ENCODE results near the gene ZNF385C. TPM values are rescaled to one million over a fixed set of nuclear protein-coding genes. Genes with fewer than 3 reads are reported as not detected.

The ZNF385C gene
- total RNA-seq, 6 donors from 2014 or later = 0.30 to 2.1 (median 0.44) TPM

DNA sequence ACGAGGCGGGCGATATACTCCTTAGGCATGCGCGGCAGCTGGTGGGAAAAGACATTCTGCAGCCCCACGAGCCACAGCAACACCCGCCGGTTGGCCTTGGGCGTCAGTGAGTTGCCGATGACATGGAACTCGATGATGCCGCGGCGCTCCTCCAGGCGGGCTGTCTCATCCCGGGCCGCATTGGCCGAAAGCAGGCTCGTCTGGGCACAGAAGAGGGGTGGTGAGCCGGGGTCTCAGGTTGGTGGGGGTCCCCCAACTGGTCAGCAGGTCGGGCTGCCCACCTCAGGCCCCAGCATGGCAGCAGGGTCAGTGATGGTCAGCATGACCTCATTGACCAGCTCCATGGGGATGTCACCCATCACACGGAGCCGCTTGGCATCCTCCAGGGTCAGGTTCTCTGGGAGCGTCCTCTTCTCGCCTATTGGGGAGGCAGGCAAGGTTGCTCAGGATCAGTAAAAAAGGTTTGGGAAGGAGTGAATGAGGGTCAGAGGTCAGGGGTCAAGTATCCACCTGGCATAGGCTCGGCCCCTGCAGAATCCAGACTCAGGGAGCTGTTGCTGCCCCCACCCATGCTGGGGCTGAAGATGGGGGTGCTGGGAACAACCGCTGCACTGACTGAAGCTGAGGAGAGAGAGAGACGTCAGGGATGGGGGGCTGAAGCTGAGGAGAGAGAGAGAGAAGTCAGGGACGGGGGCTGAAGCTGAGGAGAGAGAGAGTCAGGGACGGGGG is 19.3 kb upstream of the ZNF385C start:
- Histone ChIP-seq H3K4me1 (peaks cover 25 to 39% (median 27%) of the 10 kb centered on the region in 4 donors), H3K27ac (no peak overlapping the region), H3K4me3 (no peak overlapping the region), H3K36me3 (peaks cover 0 to 38% (median 3%) of the 10 kb centered on the region in 4 donors), H3K9me3 (no peaks in the 10 kb centered on the region), H3K27me3 (no peaks in the 10 kb centered on the region)
- DNase-seq (no peak), ATAC-seq (ENCODE audit: low FRiP score in 2 of 2) (no peak)
- 84 to 91% methylated on average over 23 to 28 of the region's 30 CpGs for WGBS, 2 donors
- TF ChIP-seq POLR2A (IDR thresholded peaks at IDR 0.05) (no peak), POLR2AphosphoS5 (IDR thresholded peaks at IDR 0.05) (no peak), EP300 (IDR thresholded peaks at IDR 0.05) (no peak)
- TF ChIP-seq, protein P1, sequence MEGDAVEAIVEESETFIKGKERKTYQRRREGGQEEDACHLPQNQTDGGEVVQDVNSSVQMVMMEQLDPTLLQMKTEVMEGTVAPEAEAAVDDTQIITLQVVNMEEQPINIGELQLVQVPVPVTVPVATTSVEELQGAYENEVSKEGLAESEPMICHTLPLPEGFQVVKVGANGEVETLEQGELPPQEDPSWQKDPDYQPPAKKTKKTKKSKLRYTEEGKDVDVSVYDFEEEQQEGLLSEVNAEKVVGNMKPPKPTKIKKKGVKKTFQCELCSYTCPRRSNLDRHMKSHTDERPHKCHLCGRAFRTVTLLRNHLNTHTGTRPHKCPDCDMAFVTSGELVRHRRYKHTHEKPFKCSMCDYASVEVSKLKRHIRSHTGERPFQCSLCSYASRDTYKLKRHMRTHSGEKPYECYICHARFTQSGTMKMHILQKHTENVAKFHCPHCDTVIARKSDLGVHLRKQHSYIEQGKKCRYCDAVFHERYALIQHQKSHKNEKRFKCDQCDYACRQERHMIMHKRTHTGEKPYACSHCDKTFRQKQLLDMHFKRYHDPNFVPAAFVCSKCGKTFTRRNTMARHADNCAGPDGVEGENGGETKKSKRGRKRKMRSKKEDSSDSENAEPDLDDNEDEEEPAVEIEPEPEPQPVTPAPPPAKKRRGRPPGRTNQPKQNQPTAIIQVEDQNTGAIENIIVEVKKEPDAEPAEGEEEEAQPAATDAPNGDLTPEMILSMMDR (IDR thresholded peaks at IDR 0.05) = no peak

DNA sequence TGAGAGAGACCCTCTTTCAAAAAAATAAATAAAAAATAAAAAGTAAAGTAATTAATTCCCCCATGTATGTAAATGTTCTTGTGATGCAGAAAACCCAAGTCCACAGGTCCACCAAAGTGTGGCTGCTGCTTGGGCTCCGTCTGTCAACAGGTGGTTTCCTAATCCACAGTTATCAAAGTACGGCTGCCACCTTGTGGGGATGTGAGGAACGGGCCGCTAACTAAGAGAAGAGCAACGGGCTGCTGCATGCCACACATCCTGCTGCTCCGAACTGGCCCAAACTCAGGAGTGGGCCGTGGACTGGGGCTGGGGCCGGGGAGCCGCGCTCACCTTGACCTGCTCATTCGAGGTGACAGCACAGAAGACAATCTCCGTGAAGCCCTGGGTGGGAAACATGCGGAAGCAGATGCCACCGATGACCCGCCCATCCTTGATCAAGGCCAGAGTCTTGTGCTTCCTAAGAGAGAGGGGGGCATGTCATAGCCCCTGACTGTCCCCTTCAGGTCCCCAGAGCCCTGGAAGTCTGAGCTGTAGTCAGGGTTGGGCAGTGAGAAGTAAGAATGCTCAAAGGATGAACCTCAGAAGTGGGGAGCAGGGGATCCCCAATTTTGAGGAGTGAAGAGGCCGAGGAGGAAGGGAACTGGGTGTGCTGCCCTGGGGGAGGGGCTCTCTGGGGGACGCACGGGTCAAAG is 18.6 kb upstream of the ZNF385C start:
- Histone ChIP-seq H3K4me1 (peaks cover 22 to 36% (median 24%) of the 10 kb centered on the region in 4 donors), H3K27ac (peak overlapping the region in 1 of 4 donors; percentile 50), H3K4me3 (no peak overlapping the region), H3K36me3 (peaks cover 0 to 38% (median 3%) of the 10 kb centered on the region in 4 donors), H3K9me3 (no peaks in the 10 kb centered on the region), H3K27me3 (no peaks in the 10 kb centered on the region)
- TF ChIP-seq EP300 (IDR thresholded peaks at IDR 0.05) = no peak
- TF ChIP-seq, protein P1 (IDR thresholded peaks at IDR 0.05) = peak; percentile 80 to 92 (median 87)
- WGBS, 2 donors = 33 to 43% methylated on average over 18 of the region's 18 CpGs
- ATAC-seq (ENCODE audit: low FRiP score in 2 of 2) (peak; percentile 32 to 51), DNase-seq (peak; percentile 82 to 83)

DNA sequence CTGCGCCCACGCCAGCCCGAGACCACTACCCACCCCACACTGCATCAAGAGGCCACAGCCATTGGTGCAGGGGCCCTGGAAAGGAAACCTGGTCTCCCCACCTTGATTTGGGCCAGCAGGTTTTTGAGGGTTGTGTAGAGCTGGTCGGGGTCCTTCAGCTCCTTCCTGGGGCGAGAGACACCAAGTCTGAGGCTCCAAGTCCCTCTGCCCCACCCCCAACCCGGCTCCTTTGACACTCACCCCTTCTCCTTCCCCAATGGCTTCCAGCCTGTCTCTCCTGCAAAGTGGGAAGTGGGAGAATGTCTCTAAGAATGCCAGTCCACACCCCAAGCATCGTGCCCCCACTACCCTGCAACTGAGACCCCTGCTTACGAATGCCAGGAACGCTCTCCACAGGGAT is 15.8 kb upstream of the ZNF385C start:
- ATAC-seq (ENCODE audit: low FRiP score in 2 of 2) (no peak), DNase-seq (no peak)
- 92% methylated on average over 8 to 9 of the region's 9 CpGs for WGBS, 2 donors
- no peak overlapping the region for H3K4me3 ChIP-seq
- peak overlapping the region in 1 of 4 donors; percentile 94 for H3K27ac ChIP-seq
- H3K27me3 ChIP-seq = no peaks in the 10 kb centered on the region
- TF ChIP-seq EP300 (IDR thresholded peaks at IDR 0.05) (no peak), POLR2AphosphoS5 (IDR thresholded peaks at IDR 0.05) (no peak), POLR2A (IDR thresholded peaks at IDR 0.05) (no peak)
- TF ChIP-seq, protein P1 (IDR thresholded peaks at IDR 0.05) = no peak
- peaks cover 17 to 30% (median 19%) of the 10 kb centered on the region in 4 donors for H3K4me1 ChIP-seq
- no peaks in the 10 kb centered on the region for H3K9me3 ChIP-seq
- H3K36me3 ChIP-seq = peaks cover 0 to 36% (median 7%) of the 10 kb centered on the region in 4 donors

DNA sequence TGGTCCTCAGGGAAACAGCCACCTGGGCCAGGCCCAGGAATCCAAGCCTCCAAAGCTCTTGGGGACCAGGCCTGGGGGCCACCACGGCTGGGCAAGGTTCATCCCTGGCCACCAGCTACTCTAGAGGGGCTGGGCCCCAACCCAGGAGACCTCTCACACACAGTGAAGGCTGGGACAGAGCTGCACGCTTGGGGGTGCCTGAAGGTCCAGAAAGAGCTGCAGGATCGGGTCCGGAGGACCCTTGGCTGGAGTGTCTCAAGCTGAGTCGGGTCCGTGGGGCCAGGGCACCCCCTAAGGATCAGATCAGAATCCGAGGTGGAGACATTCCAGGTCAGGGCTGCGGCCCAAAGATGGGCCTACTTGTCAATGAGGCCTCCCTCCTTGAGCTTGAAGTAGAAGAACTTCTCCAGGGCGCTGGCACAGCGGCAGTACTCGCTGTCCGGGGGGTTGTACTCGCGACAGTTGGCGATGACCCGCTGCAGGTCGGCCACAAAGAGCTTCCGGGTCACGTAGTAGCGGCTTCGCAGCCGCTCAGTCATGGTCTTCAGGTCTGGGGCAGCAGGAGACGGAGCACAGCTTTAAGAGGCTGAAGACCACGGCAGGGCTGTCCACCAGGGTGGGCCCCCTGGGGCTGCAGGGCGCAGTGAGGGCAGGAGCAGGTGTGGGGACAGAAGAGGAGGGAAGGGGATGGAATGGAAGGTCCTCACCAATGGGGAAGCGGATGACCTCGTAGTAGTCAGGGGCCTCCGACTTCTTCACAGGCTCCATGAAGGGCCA is 15.2 kb upstream of the ZNF385C start:
- Histone ChIP-seq H3K9me3 (no peaks in the 10 kb centered on the region), H3K4me1 (peaks cover 17 to 30% (median 19%) of the 10 kb centered on the region in 4 donors), H3K27me3 (no peaks in the 10 kb centered on the region), H3K4me3 (no peak overlapping the region), H3K27ac (peak overlapping the region; percentile 93 to 97 (median 94)), H3K36me3 (peaks cover 0 to 38% (median 12%) of the 10 kb centered on the region in 4 donors)
- DNase-seq (no peak), ATAC-seq (ENCODE audit: low FRiP score in 2 of 2) (no peak)
- TF ChIP-seq, protein P1 (IDR thresholded peaks at IDR 0.05) = no peak
- TF ChIP-seq POLR2A (IDR thresholded peaks at IDR 0.05) (no peak), POLR2AphosphoS5 (IDR thresholded peaks at IDR 0.05) (no peak), EP300 (IDR thresholded peaks at IDR 0.05) (no peak)
- 92 to 93% methylated on average over 18 to 28 of the region's 28 CpGs for WGBS, 2 donors
